Tibial nerve (tissue), 3 donors: ENCODE data around the gene MEGF8.

Experiments used
- CTCF ChIP-seq, 5 experiments: fragments of 200-600 bp in 3 of 5; fragments of 450-650 bp in 2 of 5; sonication (generic) in 3 of 5; IDR thresholded peaks; one replicate each; pipeline ENCODE4 v1.5.1; 2016 to 2019; ENCODE audit warnings: antibody characterized with exemption in 5 of 5, mild to moderate bottlenecking in 3 of 5, moderate library complexity in 2 of 5
- POLR2A ChIP-seq, 2 donors: fragments of 450-650 bp; IDR thresholded peaks; one replicate each; pipeline ENCODE4 v1.6.1; 2017; ENCODE audit warnings: antibody characterized with exemption in 2 of 2, mild to moderate bottlenecking in 2 of 2, moderate library complexity in 2 of 2

- TF ChIP-seq POLR2A (IDR thresholded peaks at IDR 0.05) (no peak), CTCF (IDR thresholded peaks at IDR 0.05) (no peak)
Measured at GRCh38 chr19:42361545-42361910, 36.1 kb downstream of the MEGF8 start.
